Measurements from ENCODE around the gene KCNN3.

Gene KCNN3

GRCh38 chr1:154786804-154787570 is 83.1 kb downstream of the KCNN3 start:
- no peak overlapping the region for H3K4me3 ChIP-seq (ENCODE audit: low read depth, low read length)
- CTCF ChIA-PET, result no interaction called here
- no peak overlapping the region for H3K27ac ChIP-seq (ENCODE audit: extremely low read depth, low read depth, low read length)
- no peak for TF ChIP-seq ZNF23 (tag by site-specific recombination; IDR thresholded peaks at IDR 0.05; ENCODE audit: borderline replicate concordance)
- no peak for TF ChIP-seq GLI4 (tag by site-specific recombination; IDR thresholded peaks at IDR 0.05)
- no peak for TF ChIP-seq RBAK (tag by site-specific recombination; IDR thresholded peaks at IDR 0.05)
- no peak for TF ChIP-seq ZNF10 (tag by site-specific recombination; IDR thresholded peaks at IDR 0.05)
- peak; percentile 53; the same call in 1 of the 2 replicates for TF ChIP-seq ZIC2 (tag by site-specific recombination; IDR thresholded peaks at IDR 0.05)
- TF ChIP-seq, protein P1, sequence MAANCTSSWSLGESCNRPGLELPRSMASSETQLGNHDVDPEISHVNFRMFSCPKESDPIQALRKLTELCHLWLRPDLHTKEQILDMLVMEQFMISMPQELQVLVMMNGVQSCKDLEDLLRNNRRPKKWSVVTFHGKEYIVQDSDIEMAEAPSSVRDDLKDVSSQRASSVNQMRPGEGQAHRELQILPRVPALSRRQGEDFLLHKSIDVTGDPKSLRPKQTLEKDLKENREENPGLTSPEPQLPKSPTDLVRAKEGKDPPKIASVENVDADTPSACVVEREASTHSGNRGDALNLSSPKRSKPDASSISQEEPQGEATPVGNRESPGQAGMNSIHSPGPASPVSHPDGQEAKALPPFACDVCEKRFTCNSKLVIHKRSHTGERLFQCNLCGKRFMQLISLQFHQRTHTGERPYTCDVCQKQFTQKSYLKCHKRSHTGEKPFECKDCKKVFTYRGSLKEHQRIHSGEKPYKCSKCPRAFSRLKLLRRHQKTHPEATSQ (tag by site-specific recombination; IDR thresholded peaks at IDR 0.05), result no peak
- no peak for TF ChIP-seq ZXDB (tag by site-specific recombination; IDR thresholded peaks at IDR 0.05)
- POLR2A ChIA-PET, result no interaction called here
- no peaks in the 10 kb centered on the region for H3K36me3 ChIP-seq (ENCODE audit: control insufficient read depth in 2 of 2, insufficient read depth in 1 of 2, low read length in 2 of 2)
- peaks cover 7% of the 10 kb centered on the region for H3K4me1 ChIP-seq (ENCODE audit: control insufficient read depth, insufficient read depth, low read length)
- H3K9me3 ChIP-seq (ENCODE audit: control insufficient read depth, insufficient read depth, low read depth, low read length), result no peaks in the 10 kb centered on the region

DNA sequence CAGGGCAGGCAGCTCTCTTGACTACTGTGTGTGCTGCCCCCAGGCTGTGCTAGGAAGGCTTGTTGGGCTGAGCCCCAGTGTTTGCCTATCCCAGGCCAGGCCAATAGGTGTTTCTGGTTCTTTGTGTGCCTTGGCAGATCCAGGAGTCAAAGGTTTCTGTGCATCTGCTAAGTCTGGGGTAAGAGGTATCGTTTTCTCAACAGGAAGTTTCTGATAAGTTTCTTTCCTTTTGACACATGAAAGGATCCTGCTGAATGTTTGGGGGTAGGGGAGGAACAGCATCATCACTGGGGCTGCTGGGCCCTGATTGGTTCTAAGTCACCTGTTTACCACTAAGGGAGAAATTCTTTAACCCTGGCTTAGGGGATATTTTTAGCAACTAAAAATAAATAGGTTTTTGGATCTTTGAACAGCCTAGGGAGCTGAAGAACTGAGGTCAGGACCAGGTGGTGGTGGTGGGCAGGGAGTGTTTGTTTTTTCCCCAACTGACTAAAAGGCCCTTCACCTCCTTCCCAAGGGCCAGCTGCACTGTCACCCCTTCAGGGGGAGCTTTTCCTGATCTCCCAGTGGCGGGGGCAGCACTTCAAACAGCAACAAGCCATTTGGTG is 85.1 kb downstream of the KCNN3 start:
- CTCF ChIA-PET, result interaction anchor here (0.7 kb wide), 1 partner anchor 121 kb away, joined by 3 read pairs; no protein-coding TSS in a partner anchor
- Histone ChIP-seq H3K9me3 (ENCODE audit: control insufficient read depth, insufficient read depth, low read depth, low read length) (no peaks in the 10 kb centered on the region), H3K27ac (ENCODE audit: extremely low read depth, low read depth, low read length) (no peak overlapping the region), H3K4me3 (ENCODE audit: low read depth, low read length) (no peak overlapping the region), H3K4me1 (ENCODE audit: control insufficient read depth, insufficient read depth, low read length) (no peaks in the 10 kb centered on the region), H3K36me3 (ENCODE audit: control insufficient read depth in 2 of 2, insufficient read depth in 1 of 2, low read length in 2 of 2) (no peaks in the 10 kb centered on the region)
- POLR2A ChIA-PET, result interaction anchor here (0.7 kb wide), 1 partner anchor 238 kb away, joined by 8 read pairs; no protein-coding TSS in a partner anchor
- TF ChIP-seq, protein P2, sequence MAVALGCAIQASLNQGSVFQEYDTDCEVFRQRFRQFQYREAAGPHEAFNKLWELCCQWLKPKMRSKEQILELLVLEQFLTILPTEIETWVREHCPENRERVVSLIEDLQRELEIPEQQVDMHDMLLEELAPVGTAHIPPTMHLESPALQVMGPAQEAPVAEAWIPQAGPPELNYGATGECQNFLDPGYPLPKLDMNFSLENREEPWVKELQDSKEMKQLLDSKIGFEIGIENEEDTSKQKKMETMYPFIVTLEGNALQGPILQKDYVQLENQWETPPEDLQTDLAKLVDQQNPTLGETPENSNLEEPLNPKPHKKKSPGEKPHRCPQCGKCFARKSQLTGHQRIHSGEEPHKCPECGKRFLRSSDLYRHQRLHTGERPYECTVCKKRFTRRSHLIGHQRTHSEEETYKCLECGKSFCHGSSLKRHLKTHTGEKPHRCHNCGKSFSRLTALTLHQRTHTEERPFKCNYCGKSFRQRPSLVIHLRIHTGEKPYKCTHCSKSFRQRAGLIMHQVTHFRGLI (tag by site-specific recombination; IDR thresholded peaks at IDR 0.05), result peak; percentile 43
- TF ChIP-seq HOXA7 (CRISPR knock-in tag; IDR thresholded peaks at IDR 0.05; ENCODE audit: borderline replicate concordance), result no peak
- no peak for TF ChIP-seq SETDB1 (IDR thresholded peaks at IDR 0.05; ENCODE audit: insufficient read length, low read length)
- no peak for TF ChIP-seq GLIS2 (tag by site-specific recombination; IDR thresholded peaks at IDR 0.05)
- TF ChIP-seq ZNF433 (tag by site-specific recombination; IDR thresholded peaks at IDR 0.05; ENCODE audit: low read depth), result no peak
- no peak for TF ChIP-seq ZNF112 (tag by site-specific recombination; IDR thresholded peaks at IDR 0.05)

DNA sequence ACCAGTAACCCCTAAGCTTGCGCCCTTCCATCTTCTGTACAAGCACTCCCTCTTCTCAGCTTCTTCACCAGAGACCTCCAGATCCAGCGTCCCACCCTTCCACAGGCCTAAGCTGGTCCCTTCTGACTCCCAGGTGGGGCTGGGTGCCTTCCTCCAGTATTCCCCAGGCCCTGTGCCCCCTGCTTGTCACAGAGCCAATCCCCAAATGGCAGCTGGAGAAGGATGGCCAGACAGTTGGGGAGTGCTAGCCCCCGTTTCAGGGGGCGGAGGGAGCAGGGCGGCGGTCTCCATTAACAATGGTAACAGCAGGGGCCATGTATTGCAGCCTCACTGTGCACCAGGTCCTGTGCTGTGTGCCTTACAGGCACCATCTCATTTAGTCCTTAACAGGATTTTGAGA is 85.7 kb downstream of the KCNN3 start:
- POLR2A ChIA-PET, result no interaction called here
- H3K4me1 ChIP-seq (ENCODE audit: control insufficient read depth, insufficient read depth, low read length), result no peaks in the 10 kb centered on the region
- H3K27ac ChIP-seq (ENCODE audit: extremely low read depth, low read depth, low read length), result no peak overlapping the region
- H3K9me3 ChIP-seq (ENCODE audit: control insufficient read depth, insufficient read depth, low read depth, low read length), result no peaks in the 10 kb centered on the region
- CTCF ChIA-PET, result no interaction called here
- no peak overlapping the region for H3K4me3 ChIP-seq (ENCODE audit: low read depth, low read length)
- H3K36me3 ChIP-seq (ENCODE audit: control insufficient read depth in 2 of 2, insufficient read depth in 1 of 2, low read length in 2 of 2), result no peaks in the 10 kb centered on the region
- TF ChIP-seq, protein P3, sequence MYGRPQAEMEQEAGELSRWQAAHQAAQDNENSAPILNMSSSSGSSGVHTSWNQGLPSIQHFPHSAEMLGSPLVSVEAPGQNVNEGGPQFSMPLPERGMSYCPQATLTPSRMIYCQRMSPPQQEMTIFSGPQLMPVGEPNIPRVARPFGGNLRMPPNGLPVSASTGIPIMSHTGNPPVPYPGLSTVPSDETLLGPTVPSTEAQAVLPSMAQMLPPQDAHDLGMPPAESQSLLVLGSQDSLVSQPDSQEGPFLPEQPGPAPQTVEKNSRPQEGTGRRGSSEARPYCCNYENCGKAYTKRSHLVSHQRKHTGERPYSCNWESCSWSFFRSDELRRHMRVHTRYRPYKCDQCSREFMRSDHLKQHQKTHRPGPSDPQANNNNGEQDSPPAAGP (tag by site-specific recombination; IDR thresholded peaks at IDR 0.05), result no peak
- TF ChIP-seq, protein P4, sequence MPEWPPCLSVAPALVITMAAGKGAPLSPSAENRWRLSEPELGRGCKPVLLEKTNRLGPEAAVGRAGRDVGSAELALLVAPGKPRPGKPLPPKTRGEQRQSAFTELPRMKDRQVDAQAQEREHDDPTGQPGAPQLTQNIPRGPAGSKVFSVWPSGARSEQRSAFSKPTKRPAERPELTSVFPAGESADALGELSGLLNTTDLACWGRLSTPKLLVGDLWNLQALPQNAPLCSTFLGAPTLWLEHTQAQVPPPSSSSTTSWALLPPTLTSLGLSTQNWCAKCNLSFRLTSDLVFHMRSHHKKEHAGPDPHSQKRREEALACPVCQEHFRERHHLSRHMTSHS (tag by site-specific recombination; IDR thresholded peaks at IDR 0.05), result no peak
- TF ChIP-seq ZNF747 (tag by site-specific recombination; IDR thresholded peaks at IDR 0.05) (no peak), SP7 (tag by site-specific recombination; IDR thresholded peaks at IDR 0.05) (no peak), ZNF701 (tag by site-specific recombination; IDR thresholded peaks at IDR 0.05) (no peak), ZNF624 (tag by site-specific recombination; IDR thresholded peaks at IDR 0.05) (no peak), ZNF391 (tag by site-specific recombination; IDR thresholded peaks at IDR 0.05; ENCODE audit: borderline replicate concordance, low read depth) (no peak)
- TF ChIP-seq, protein P5, sequence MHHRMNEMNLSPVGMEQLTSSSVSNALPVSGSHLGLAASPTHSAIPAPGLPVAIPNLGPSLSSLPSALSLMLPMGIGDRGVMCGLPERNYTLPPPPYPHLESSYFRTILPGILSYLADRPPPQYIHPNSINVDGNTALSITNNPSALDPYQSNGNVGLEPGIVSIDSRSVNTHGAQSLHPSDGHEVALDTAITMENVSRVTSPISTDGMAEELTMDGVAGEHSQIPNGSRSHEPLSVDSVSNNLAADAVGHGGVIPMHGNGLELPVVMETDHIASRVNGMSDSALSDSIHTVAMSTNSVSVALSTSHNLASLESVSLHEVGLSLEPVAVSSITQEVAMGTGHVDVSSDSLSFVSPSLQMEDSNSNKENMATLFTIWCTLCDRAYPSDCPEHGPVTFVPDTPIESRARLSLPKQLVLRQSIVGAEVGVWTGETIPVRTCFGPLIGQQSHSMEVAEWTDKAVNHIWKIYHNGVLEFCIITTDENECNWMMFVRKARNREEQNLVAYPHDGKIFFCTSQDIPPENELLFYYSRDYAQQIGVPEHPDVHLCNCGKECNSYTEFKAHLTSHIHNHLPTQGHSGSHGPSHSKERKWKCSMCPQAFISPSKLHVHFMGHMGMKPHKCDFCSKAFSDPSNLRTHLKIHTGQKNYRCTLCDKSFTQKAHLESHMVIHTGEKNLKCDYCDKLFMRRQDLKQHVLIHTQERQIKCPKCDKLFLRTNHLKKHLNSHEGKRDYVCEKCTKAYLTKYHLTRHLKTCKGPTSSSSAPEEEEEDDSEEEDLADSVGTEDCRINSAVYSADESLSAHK (tag by site-specific recombination; IDR thresholded peaks at IDR 0.05), result no peak
- TF ChIP-seq, protein P6, sequence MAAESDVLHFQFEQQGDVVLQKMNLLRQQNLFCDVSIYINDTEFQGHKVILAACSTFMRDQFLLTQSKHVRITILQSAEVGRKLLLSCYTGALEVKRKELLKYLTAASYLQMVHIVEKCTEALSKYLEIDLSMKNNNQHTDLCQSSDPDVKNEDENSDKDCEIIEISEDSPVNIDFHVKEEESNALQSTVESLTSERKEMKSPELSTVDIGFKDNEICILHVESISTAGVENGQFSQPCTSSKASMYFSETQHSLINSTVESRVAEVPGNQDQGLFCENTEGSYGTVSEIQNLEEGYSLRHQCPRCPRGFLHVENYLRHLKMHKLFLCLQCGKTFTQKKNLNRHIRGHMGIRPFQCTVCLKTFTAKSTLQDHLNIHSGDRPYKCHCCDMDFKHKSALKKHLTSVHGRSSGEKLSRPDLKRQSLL (tag by site-specific recombination; IDR thresholded peaks at IDR 0.05), result no peak
